ENCODE results near the gene ISL2. TPM values are rescaled to one million over a fixed set of nuclear protein-coding genes. Genes with fewer than 3 reads are reported as not detected.

The ISL2 gene
- total and polyA plus RNA-seq, 2 of the 13 experiments (the other 11 are each of a cell fraction or from before 2014, with no cell fraction given): 4.3 to 5.1 TPM

GRCh38 chr15:76337696-76338485 is 1.3 kb downstream of the ISL2 start (continued):
- TF ChIP-seq USF2 (IDR thresholded peaks at IDR 0.05; ENCODE audit: low read depth, low read length) (no peak), USF2 (CRISPR knock-in tag; IDR thresholded peaks at IDR 0.05; ENCODE audit: borderline replicate concordance) (no peak), DMTF1 (CRISPR knock-in tag; IDR thresholded peaks at IDR 0.05) (no peak), TOPORS (CRISPR knock-in tag; IDR thresholded peaks at IDR 0.05) (peak; percentile 88; the same call in 1 of the 2 replicates), E2F5 (CRISPR knock-in tag; conservative IDR thresholded peaks at IDR 0.05) (no peak), TAF1 (CRISPR knock-in tag; IDR thresholded peaks at IDR 0.05) (peak; percentile 67), HNF4A (CRISPR knock-in tag; IDR thresholded peaks at IDR 0.05) (no peak), GFI1 (CRISPR knock-in tag; IDR thresholded peaks at IDR 0.05; ENCODE audit: borderline replicate concordance) (no peak), MTF1 (CRISPR knock-in tag; IDR thresholded peaks at IDR 0.05) (peak; percentile 87), MATR3 (CRISPR knock-in tag; IDR thresholded peaks at IDR 0.05) (no peak), ZNF879 (CRISPR knock-in tag; IDR thresholded peaks at IDR 0.05) (peak; percentile 95), PHB2 (IDR thresholded peaks at IDR 0.05; ENCODE audit: partially characterized antibody) (no peak), IKZF4 (CRISPR knock-in tag; IDR thresholded peaks at IDR 0.05; ENCODE audit: borderline replicate concordance, low read depth, not compliant biosample characterization) (peak; percentile 91), DRAP1 (CRISPR knock-in tag; IDR thresholded peaks at IDR 0.05) (no peak), MYPOP (CRISPR knock-in tag; IDR thresholded peaks at IDR 0.05) (0 out of 2 replicates have a peak, but pooled peaks have one; percentile 63), ATF7 (IDR thresholded peaks at IDR 0.05) (no peak), ATF7 (CRISPR knock-in tag; IDR thresholded peaks at IDR 0.05) (0 out of 2 replicates have a peak, but pooled peaks have one; percentile 24), PRDM15 (CRISPR knock-in tag; IDR thresholded peaks at IDR 0.05) (peak; percentile 56; the same call in 1 of the 2 replicates)
